TTC549 (cell line): ENCODE measurements around the gene MTHFD2L.
"Not testable (repeated sequence)": the region's sequence is repeated elsewhere in the genome, so short reads cannot be mapped to it uniquely, and the experiment has no call there.

Source experiments
- FAIRE-seq: peaks from 2 replicates; lab custom pipeline; 2012; peaks lifted over from hg19 to GRCh38; lab: Jason Lieb, UNC

Gene MTHFD2L

GRCh38 chr4:74335341-74336021 is 177.6 kb downstream of the MTHFD2L start:
- FAIRE-seq = no peak

- FAIRE-seq = no peak
These were observed 180.9 kb downstream of the MTHFD2L start for GRCh38 chr4:74338792-74339333.

DNA sequence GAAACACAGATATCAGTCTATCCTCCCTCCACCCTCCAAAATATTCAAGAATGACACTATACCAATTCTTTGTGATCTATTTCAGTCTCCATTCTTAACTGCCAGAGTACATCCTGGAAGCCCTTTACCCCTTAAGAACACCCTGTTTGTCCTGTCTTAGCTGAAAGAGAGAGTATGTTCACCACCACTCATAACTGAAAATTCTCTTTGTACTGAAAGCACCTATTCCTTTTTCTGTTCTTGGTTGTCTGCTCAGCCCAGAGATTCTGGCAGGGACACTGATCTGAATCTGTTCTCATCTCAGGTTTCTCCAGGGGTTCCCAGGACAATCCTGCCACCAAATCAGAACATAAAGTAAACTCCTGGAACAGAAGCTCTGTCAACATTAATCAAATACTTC is 181.6 kb downstream of the MTHFD2L start:
- FAIRE-seq = no peak

DNA sequence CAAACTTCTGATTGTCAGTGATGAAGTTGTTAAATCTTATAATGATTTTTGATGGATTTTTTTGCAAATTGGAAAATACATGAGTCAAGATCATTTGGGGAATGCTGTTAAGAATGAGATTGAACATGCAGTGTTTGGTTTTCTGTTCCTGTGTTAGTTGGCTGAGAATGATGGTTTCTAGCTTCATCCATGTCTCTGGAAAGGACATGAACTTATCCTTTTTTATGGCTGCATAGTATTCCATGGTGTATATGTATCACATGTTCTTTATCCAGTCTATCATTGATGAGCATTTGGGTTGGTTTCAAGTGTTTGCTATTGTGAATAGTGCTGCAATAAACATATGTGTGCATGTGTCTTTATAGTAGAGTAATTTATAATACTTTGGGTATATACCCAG is 182.5 kb downstream of the MTHFD2L start:
- FAIRE-seq = not testable (repeated sequence)

GRCh38 chr4:74344031-74344430 is 186.1 kb downstream of the MTHFD2L start:
- no peak for FAIRE-seq
